ENCODE measurements around the gene PSAP. TPM values are rescaled to one million over a fixed set of nuclear protein-coding genes. Genes with fewer than 3 reads are reported as not detected.

PSAP gene
- 1,066 and 1,366 TPM in 2 replicates for total RNA-seq

GRCh38 chr10:71850743-71851464 lies at the start of gene PSAP:
PSAP (minus strand) TSS chr10:71851251; CDS start chr10:71851221, 30 bp downstream.

GRCh38 chr10:71773221-71773971 lies 77.7 kb downstream of the PSAP start, which contains the start of gene VSIR:
VSIR (minus strand) TSS chr10:71773520; CDS start chr10:71773439, 81 bp downstream.

Other genes starting within 250 kb of the PSAP start
- not detected in 2 replicates for gene C10orf105, start 131.5 kb downstream of the PSAP start, total RNA-seq
- 4.3 and 10.0 TPM in 2 replicates for gene VSIR, start 77.7 kb downstream of the PSAP start, total RNA-seq
- gene CHST3, start 113.1 kb upstream of the PSAP start, total RNA-seq: 20.0 and 21.1 TPM in 2 replicates
- 14.2 TPM in 1 of 2 replicates, not detected in the other for gene SPOCK2, start 237.3 kb upstream of the PSAP start, total RNA-seq